ENCODE data around the gene LY6G6C.

GRCh38 chr6:31691078-31691463, 30.5 kb downstream of the LY6G6C start:
- TF ChIP-seq CTCF (IDR thresholded peaks at IDR 0.05) (no peak), POLR2A (IDR thresholded peaks at IDR 0.05) (no peak), POLR2AphosphoS5 (IDR thresholded peaks at IDR 0.05) (no peak)

Data from breast epithelium (tissue), 3 donors.